ENCODE results near the gene BCAP29.

DNA sequence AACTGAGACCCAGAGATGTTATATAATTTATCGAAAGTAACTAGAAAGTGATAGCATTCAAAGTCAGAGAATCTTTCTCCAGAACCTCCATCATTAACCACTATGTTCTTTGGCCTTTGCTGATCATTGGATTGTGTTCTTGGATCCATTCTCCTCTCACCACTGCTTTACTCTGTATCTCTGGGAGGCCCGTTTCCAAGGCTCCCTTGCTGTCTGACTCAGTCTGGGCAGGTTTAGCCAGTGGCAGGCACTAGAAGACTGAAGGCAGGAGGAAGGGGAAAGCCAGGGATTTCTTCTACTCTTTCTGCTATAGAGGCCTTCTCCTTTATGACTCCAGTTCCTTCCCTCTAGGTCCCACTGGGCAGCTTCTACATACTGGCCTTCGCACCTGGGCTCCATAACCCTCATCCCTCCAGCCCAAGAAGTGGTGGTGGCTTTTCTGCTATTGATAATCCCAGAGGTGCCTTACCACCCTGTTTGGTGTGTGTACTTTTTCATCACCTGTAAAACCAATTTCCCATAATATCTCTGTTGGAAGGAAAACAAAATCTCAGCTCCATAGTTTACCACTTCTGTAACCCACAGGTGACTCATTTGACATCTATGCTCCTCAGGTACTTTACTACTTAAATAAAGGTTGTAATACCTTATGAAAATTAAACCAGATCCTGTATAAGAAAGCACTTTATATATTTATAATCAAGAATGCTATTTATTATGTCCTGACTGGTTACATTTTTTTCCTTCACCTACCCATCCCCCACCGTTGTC, 36.0 kb downstream of the BCAP29 start:
- TF ChIP-seq POLR2AphosphoS5 (IDR thresholded peaks at IDR 0.05; ENCODE audit: borderline replicate concordance, low read depth, low read length) (no peak), EZH2 (IDR thresholded peaks at IDR 0.05) (no peak)

Data from SK-N-MC (cell line).